Activated CD8-positive, alpha-beta memory T cell treated with anti-CD3 and anti-CD28 coated beads, Interleukin-2, amount 50 U/mL, for 48 hours (primary cell): ENCODE measurements around the gene S100A7.
A peak's percentile ranks its signal among the peaks of the same experiment; 100 is the strongest.

Experiments
- DNase-seq: peaks from one replicate; pipeline ENCODE4 v3.0.0-alpha.2; 2020

Gene S100A7

DNA sequence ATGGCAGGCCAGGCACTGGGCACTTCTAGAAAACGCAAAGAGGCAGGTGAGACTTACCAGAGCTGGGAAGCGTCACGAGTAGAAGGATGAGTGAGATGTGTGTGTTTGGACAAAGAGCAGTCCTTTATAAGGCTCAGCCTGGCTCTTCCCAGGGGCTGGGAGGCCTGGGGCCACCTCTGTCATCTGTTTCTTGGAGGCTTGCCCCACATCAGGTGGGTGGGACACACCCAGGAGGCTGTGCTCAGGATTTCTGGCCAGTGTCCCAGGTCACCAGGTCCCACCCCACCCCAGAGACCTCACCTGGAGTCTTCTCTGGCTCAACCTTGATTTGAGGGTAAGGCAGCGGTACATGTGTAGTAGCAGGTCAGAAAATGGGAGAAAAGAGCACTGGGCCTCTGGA, at the start of gene S100A7:
Gene S100A7, minus strand, starts transcription at position 101 of the 400 bp plus-strand sequence. CDS start 1,638 bp downstream, outside the sequence.
- no peak for DNase-seq

GRCh38 chr1:153509729-153510354, 49.4 kb upstream of the S100A7 start:
- peak; percentile 86 for DNase-seq

DNA sequence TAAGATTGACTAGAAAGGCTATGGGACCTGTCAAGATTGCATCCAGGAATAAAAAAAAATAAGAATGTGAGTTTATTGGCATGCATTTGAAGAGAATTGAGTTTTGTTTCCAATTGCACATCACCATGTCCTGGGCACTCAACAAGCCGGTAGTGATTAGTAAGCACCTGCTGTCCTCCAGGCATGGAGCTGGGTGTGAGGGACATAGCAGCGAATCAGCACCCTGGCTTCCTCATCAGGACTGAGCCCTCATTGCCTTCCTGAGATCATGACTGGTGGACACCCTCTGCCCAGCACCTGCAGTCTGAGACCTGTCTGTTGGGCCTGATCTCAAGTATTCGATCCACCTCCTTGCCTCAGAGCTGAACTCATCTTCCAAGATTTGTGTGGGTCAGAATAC, 48.6 kb upstream of the S100A7 start:
- DNase-seq: no peak

GRCh38 chr1:153507926-153508583, 47.6 kb upstream of the S100A7 start:
- no peak for DNase-seq

DNA sequence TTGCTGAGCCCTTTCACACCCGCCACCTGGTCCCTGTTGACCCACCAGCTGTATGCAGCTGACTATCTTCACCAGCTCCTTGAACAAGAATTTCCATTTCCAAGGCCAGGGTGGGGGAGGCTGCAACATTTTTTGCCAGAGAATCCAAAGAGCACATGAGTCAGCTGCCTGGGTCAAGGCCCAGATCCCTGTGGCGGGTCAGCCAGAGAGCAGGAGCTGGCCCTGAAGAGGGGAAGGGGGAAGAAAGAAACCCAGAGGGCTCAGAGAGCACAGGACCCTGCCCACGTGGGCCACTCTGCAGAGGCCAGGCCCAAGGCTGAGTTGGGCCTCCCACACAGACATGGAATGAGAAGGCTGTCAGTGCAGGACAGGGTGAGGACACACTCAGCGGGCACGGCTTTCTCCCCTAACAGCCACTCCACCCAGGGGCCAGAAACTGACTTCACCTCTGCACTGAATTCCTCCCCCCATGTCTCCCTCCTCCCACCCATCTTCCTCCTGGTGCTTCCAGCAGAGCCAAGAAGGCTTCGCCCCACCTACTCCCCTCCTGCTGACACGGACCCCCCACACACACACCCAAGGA, 46.5 kb upstream of the S100A7 start:
- no peak for DNase-seq

- no peak for DNase-seq
These were observed 45.9 kb upstream of the S100A7 start for GRCh38 chr1:153506386-153506785.

- DNase-seq: no peak
These were observed 45.1 kb upstream of the S100A7 start for GRCh38 chr1:153505576-153505975.

DNA sequence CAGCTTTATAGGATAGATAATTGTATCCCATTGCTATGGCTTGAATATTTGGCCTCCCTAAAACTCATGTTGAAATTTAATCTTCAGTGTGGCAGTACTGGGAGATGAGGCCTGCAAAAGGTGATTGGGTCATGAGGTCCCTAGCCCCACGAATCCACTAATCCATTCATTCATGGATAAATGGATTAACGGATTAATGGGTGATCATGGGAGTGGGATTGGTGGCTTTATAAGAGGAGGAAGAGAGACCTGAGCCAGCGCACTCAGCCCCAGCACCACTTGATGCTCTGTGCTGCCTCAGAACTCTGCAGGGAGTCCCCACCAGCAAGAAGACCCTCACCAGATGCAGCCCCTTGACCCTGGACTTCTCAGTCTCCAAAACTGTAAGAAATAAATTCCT, 43.3 kb upstream of the S100A7 start:
- no peak for DNase-seq

GRCh38 chr1:153498746-153499145, 38.3 kb upstream of the S100A7 start:
- no peak for DNase-seq

DNA sequence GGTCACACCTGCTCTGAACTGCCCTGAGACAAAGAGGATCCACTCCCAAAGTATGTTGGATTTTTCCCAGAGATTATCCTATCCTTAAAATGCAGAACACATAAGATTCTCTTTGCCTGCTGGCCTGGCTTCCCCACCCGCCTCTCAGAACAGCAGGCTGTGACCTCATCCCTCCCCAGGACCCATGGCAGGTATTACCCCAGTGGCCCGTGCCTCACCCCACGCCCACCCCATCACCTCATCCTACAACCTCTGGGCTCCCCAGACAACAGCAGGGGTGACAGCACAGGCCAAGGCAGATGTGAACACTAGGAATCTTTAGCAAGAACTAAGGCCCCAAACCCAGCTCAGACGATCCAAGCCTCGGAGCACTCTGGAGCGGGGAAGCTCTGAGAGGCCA, 35.1 kb upstream of the S100A7 start:
- no peak for DNase-seq

DNA sequence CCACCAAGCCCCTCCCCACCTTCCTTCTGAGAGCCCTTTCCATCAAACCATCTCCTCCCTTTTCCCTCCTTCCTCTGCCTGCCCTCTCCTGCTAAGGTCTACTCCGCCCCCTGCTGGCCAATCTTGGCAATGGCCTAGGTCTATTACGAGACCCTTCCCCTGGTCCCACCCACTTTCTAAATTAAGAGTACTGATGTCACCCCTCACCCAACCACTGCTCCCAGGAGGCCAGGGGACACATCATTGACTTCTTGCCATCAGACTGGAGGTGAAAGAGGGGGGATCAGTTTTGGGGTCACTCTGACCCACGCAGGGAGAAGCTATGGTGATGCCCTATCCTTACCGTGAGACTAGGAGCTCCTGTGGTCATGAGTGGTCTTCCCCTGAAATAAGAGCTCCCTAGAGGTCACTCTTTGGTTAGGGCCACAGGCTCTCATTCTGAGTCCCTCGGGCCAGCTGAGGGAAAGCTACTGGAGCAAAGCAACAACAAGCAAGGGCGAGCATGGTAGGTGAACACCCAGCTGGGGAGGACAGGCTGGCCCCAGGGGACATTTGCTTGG, 34.6 kb upstream of the S100A7 start:
- DNase-seq: peak; percentile 96

- no peak for DNase-seq
These were observed 33.0 kb upstream of the S100A7 start for GRCh38 chr1:153493343-153493960.

DNA sequence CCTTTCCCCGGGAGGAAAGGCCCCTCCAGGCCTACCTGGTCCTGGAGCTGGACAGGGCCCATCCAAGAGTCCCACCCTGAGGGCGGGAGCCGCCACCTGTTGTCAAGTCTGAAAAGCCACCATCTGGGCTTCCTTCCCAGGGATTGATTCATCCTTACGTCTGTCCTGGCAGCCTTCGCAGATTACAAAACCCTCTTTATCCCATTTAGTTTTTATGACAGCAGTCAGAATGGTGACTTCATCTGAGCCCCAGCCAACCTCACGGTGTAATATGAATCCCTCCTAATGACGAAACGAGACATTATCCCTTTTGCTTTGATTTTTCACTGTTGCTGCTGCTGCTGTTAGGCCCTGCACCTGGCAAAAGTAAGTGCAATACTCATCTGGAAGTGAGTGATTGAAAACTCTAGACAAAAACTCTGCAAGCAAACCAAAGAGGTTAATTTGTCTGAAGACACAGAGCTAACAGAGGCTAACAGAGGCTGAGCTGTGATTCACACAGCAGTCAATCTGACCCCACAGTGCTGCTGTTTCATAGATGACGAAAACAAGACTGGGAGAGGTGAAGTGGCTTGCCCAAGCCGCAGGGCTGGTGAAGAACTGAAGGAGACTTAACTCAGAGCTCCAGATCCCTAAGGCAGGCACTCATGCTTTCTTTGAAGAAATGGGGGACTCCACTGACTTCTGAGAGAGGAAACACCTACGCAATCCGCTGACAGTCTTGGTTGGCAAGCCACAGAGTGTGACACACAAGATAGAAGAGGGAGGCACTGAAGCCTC, 30.0 kb upstream of the S100A7 start:
- no peak for DNase-seq

GRCh38 chr1:153488731-153489130, 28.3 kb upstream of the S100A7 start:
- no peak for DNase-seq

GRCh38 chr1:153487707-153488106, 27.3 kb upstream of the S100A7 start:
- no peak for DNase-seq

DNA sequence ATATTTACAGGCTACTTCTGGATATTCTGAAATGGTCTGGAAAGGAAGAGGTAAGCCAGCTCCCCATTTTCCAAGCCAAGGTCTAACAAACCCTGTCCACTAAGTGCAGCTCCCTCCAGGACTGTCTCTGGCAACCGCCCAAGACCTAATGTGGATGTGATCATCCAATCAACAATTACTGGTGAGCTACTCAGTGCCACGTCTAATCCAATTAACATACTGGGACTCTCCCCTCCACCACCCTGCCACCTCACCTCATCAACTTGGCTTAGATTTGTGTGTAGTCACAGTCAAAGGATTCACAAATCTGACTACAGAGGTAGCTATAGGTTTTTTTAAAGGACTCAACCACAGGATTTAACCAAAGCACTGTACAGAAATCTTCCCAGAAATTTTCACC, 25.4 kb upstream of the S100A7 start:
- DNase-seq: no peak

DNA sequence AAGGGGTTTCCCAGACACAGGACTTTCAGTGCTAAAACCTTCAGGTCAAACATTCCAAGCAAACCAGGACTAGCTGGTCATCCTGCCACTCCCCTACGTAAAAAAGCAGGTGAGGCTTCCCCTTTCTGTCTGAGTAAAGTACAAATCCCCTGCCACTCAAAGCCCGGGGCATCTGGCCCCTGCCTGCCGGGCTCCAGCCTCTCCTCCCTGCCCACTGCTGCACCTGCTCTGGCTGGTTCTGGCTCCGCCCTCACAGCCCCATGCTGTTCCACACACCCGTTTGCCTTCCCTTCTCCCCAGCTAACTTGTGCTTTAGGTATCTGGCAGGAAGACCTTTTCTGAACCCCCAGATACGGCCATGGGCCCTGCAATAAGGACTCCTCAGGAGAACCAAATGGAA, 23.3 kb upstream of the S100A7 start:
- no peak for DNase-seq

GRCh38 chr1:153481124-153481523, 20.7 kb upstream of the S100A7 start:
- no peak for DNase-seq

- no peak for DNase-seq
These were observed 18.5 kb upstream of the S100A7 start for GRCh38 chr1:153478692-153479618.

GRCh38 chr1:153478047-153478691, 17.7 kb upstream of the S100A7 start:
- DNase-seq: no peak

DNA sequence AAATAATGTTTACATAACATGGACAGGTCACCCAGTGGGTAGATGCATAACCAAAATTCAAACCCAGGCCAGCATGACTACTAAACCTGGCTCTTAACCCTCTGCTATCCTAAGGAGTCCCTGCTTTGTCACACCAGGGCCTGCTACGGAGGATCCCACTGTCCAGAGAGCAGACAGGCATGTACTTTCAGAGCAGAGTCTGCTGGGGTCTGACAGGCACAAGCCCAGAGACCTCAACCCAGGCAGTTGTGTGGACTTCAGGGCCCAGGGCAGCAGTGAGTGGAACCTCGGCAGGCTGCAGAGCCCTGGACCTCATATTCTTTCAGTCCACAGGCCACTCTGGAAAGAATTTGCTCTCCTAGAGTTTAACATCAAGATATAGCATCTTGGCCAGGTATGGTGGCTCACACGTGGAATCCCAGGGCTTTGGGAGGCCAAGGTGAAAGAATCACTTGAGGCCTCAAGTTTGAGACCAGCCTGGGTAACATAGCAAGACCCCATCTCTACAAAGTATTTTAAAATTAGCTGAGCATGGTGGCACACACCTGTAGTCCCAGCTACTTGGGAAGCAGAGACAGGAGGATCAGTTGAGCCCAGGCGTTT, 16.1 kb upstream of the S100A7 start:
- DNase-seq: no peak
